K562 (cell line): ENCODE measurements around the gene WDR19. TPM values are rescaled to one million over a fixed set of nuclear protein-coding genes. Genes with fewer than 3 reads are reported as not detected.

Experiments used
- ATAC-seq: fragments of 200-7000 bp; cut with Tn5 transposase; 3 replicates; pipeline ENCODE4 v1.9.1; 2020; ENCODE audit warnings: moderate library complexity
- BruUV-seq: library from RNA; stranded (reverse); fragments of 400-500 nt; replicated peaks from 2 replicates; lab custom pipeline; 2021; lab: Mats Ljungman, UMichigan
- CTCF ChIA-PET: fragments of 300-600 bp; formaldehyde crosslinking; extraction: SDS; loops from one replicate; lab custom pipeline; 2021; ENCODE audit warnings: low intra/inter-chr PET ratio; lab: Yijun Ruan, JAX
- POLR2A ChIA-PET: fragments of 300-600, 350-650 bp; sonication (Branson Sonifier 250); formaldehyde crosslinking; extraction: SDS; loops from one replicate; lab custom pipeline; 2021; ENCODE audit warnings: antibody characterized with exemption, inconsistent platforms; lab: Yijun Ruan, JAX
- DNase-seq, 4 experiments: peaks; one replicate each; pipeline versions ENCODE4 v3.0.0 to v3.0.0-alpha.2; 2011 to 2018; ENCODE audit warnings: low spot score in 3 of 4, mixed read lengths in 3 of 4; ENCODE audit errors: extremely low read depth in 1 of 4
- FAIRE-seq: peaks from 2 replicates; lab custom pipeline; 2011; peaks lifted over from hg19 to GRCh38; lab: Jason Lieb, UNC
- H2AFZ ChIP-seq: 2 replicates; pipeline ENCODE4 v1.6.0; 2011; ENCODE audit warnings: low read depth, low read length, control low read depth, inconsistent platforms
- H3K27ac ChIP-seq: fragments of 200-600 bp; 3 replicates; pipeline ENCODE4 v1.8.0; 2011; ENCODE audit warnings: low read depth, mild to moderate bottlenecking, control low read depth, inconsistent platforms, low read length, moderate library complexity, mixed read lengths; ENCODE audit errors: extremely low read depth
- H3K27me3 ChIP-seq, 2 experiments: fragments of 300-600 bp in 1 of 2; 2 replicates in 1 of 2; 3 replicates in 1 of 2; pipeline versions ENCODE4 v1.6.0 to v1.8.0; 2011; ENCODE audit warnings: inconsistent platforms in 2 of 2, low read length in 2 of 2, mild to moderate bottlenecking in 1 of 2, mixed read lengths in 1 of 2, moderate library complexity in 1 of 2; ENCODE audit not compliant: control insufficient read depth in 2 of 2, insufficient read depth in 2 of 2
- H3K36me3 ChIP-seq: fragments of 300-600 bp; 3 replicates; pipeline ENCODE4 v1.8.0; 2011; ENCODE audit warnings: mild to moderate bottlenecking, low read length, inconsistent platforms; ENCODE audit not compliant: control insufficient read depth, insufficient read depth
- H3K4me1 ChIP-seq, 2 experiments: fragments of 200-600 bp in 1 of 2; replicated peaks in 1 of 2; 2 replicates in 1 of 2; 3 replicates in 1 of 2; pipeline versions ENCODE4 v1.5.1 to v1.8.0; 2011; ENCODE audit warnings: inconsistent platforms in 2 of 2, low read length in 2 of 2, mild to moderate bottlenecking in 1 of 2, mixed read lengths in 1 of 2, moderate library complexity in 1 of 2; ENCODE audit not compliant: control insufficient read depth in 2 of 2, insufficient read depth in 2 of 2
- H3K4me2 ChIP-seq: 2 replicates; pipeline ENCODE4 v1.6.1; 2011; ENCODE audit warnings: low read length, control low read depth, inconsistent platforms, mixed read lengths; ENCODE audit not compliant: insufficient read depth
- H3K4me3 ChIP-seq: fragments of 200-600 bp; sonication (generic), shearing (Covaris generic); 2 replicates; pipeline ENCODE4 v1.5.1; 2016; ENCODE audit warnings: control low read depth, inconsistent platforms
- H3K79me2 ChIP-seq: fragments of 200-600 bp; 3 replicates; pipeline ENCODE4 v1.8.0; 2011; ENCODE audit warnings: low read length, inconsistent platforms; ENCODE audit not compliant: control insufficient read depth, insufficient read depth
- H3K9ac ChIP-seq, 2 experiments: 2 replicates each; pipeline versions ENCODE4 v1.6.0 to v1.6.1; 2011; ENCODE audit warnings: low read depth in 2 of 2, low read length in 2 of 2, control low read depth in 1 of 2, inconsistent platforms in 1 of 2, mild to moderate bottlenecking in 1 of 2, mixed read lengths in 1 of 2; ENCODE audit not compliant: insufficient read depth in 1 of 2
- H3K9me1 ChIP-seq: one replicate; pipeline ENCODE4 v1.6.0; 2011; ENCODE audit warnings: inconsistent platforms, mild to moderate bottlenecking, low read length, moderate library complexity; ENCODE audit not compliant: control insufficient read depth, insufficient read depth
- H3K9me3 ChIP-seq: replicated peaks from 2 replicates; pipeline ENCODE4 v1.5.1; 2011; ENCODE audit warnings: low read depth, low read length, inconsistent platforms; ENCODE audit not compliant: control insufficient read depth, insufficient read depth
- H4K20me1 ChIP-seq: replicated peaks from 2 replicates; pipeline ENCODE4 v1.6.1; 2011; ENCODE audit warnings: low read length, inconsistent platforms, mixed read lengths; ENCODE audit not compliant: control insufficient read depth, insufficient read depth
- DACH1 ChIP-seq: fragments of 450-650 bp; IDR thresholded peaks from 2 replicates; pipeline ENCODE4 v1.6.1; 2018; ENCODE audit not compliant: partially characterized antibody
- ESRRA ChIP-seq: fragments of 450-650 bp; IDR thresholded peaks from 2 replicates; pipeline ENCODE4 v1.6.1; 2014; ENCODE audit warnings: low read depth, mild to moderate bottlenecking, moderate library complexity, borderline replicate concordance
- FOXK2 ChIP-seq, 2 experiments: fragments of 450-650 bp; IDR thresholded peaks in 1 of 2; conservative IDR thresholded peaks in 1 of 2; 2 replicates each; pipeline ENCODE4 v1.6.1; 2016; ENCODE audit warnings: low read depth in 2 of 2, mild to moderate bottlenecking in 1 of 2
- NFYB ChIP-seq: IDR thresholded peaks from 2 replicates; pipeline ENCODE4 v1.6.1; 2011; ENCODE audit warnings: mild to moderate bottlenecking, moderate library complexity; ENCODE audit not compliant: insufficient read length; ENCODE audit errors: extremely low read depth
- ZKSCAN8 ChIP-seq: fragments of 200-800 bp; sonication (Bioruptor generic); IDR thresholded peaks from 2 replicates; pipeline ENCODE4 v1.6.1; 2016; ENCODE audit warnings: missing genetic modification characterization, missing compliant biosample characterization
- ZNF316 ChIP-seq: fragments of 450-650 bp; IDR thresholded peaks from 2 replicates; pipeline ENCODE4 v1.6.1; 2016
- WGBS: fragments of 100-300 bp; shearing (Covaris generic); methylation state at CpG from one replicate; pipeline ENCODE4 v1.1.6; 2016; ENCODE audit warnings: low coverage, mixed read lengths; ENCODE audit not compliant: insufficient coverage; ENCODE audit errors: missing lambda C conversion rate; 5-methylcytosine and 5-hydroxymethylcytosine counted together
- in situ Hi-C: fragments of 300-500 bp; cut with MboI; formaldehyde crosslinking; loops from 4 replicates; pipeline ENCODE4 v1.15.0; 2018; ENCODE audit warnings: inconsistent platforms, mixed read lengths
- intact Hi-C: fragments of 100-400 bp; cut with micrococcal nuclease; formaldehyde crosslinking; loops from 2 replicates; pipeline ENCODE4 v1.14.2; 2022
- polyA plus RNA-seq, 8 experiments: library from polyadenylated mRNA; depleted of rRNA in 4 of 8; stranded (reverse) in 5 of 8; unstranded in 3 of 8; fragments of >200 nt; fragmentation: Nextera tagmentation in 2 of 8; fragmentation: Illumina TruSeq in 1 of 8; extraction: Ambion mirVana in 2 of 8; extraction: Trizol in 1 of 8; gene quantifications; 2 replicates each; pipeline versions ENCODE4 v1.2.1 to v1.2.3, GENCODE V29; 2011 to 2014; ENCODE audit warnings: inconsistent platforms in 1 of 8, missing spikeins in 1 of 8
- small RNA-seq: library from RNA; depleted of rRNA; stranded (forward); fragments of <200 nt; gene quantifications from one replicate; pipeline ENCODE3, GENCODE V24; 2014
- total RNA-seq, 7 experiments: library from RNA; depleted of rRNA in 6 of 7; stranded (reverse); fragments of >200 nt in 6 of 7; fragmentation: Illumina TruSeq in 2 of 7; extraction: Trizol in 2 of 7; gene quantifications; 2 replicates each; pipeline versions ENCODE4 v1.2.1 to v1.2.3, GENCODE V29; 2011 to 2021; ENCODE audit warnings: low replicate concordance in 1 of 7
- TF ChIP-seq, protein P1 (sequence below): IDR thresholded peaks from 2 replicates; pipeline ENCODE4 v1.6.1; 2011; ENCODE audit warnings: borderline replicate concordance, low read depth, mild to moderate bottlenecking, moderate library complexity, low read length; ENCODE audit not compliant: insufficient read depth, poor library complexity, severe bottlenecking
- TF ChIP-seq, protein P2 (sequence below): IDR thresholded peaks from 2 replicates; pipeline ENCODE4 v1.6.1; 2011; ENCODE audit not compliant: insufficient read length; ENCODE audit errors: extremely low read depth

Gene WDR19
- total and polyA plus RNA-seq, 9 of the 15 experiments (the other 6 are each of a cell fraction or from before 2014, with no cell fraction given) = 6.8 to 37.6 (median 11.2) TPM

DNA sequence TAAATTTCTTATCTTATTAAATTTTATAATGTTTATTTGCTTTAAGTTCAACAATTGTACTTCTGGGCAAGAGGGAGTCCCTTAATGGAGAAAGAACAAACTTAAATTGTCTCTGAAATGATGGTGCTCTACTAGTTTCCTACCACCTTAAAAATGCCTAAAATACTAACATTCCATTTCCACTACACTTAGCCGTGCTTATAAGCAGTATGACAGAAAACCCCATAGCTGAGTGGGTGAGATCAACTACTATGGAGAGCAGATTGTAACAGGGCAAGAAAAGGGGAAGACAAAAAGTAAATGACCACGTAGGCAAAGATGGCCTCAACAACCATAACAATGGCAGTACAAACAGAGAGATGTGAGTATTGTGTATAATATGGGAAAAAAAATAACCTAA, 148.9 kb downstream of the WDR19 start:
- in situ Hi-C loops = no loop called here
- Histone ChIP-seq H3K4me2 (no peak overlapping the region), H3K9me1 (no peaks in the 10 kb centered on the region), H3K4me3 (no peak overlapping the region), H3K9ac (no peak overlapping the region), H4K20me1 (no peaks in the 10 kb centered on the region), H3K27me3 (no peaks in the 10 kb centered on the region), H3K36me3 (peaks cover 19% of the 10 kb centered on the region; the same call in 2 of the 3 replicates), H3K9me3 (no peaks in the 10 kb centered on the region), H3K27ac (no peak overlapping the region), H3K79me2 (peaks cover 50% of the 10 kb centered on the region), H3K4me1 (peaks cover 0 to 7% of the 10 kb centered on the region in 2 experiments; a peak in 2 of 5 replicates), H2AFZ (no peak overlapping the region)
- TF ChIP-seq NFYB = no peak
- TF ChIP-seq, protein P1, sequence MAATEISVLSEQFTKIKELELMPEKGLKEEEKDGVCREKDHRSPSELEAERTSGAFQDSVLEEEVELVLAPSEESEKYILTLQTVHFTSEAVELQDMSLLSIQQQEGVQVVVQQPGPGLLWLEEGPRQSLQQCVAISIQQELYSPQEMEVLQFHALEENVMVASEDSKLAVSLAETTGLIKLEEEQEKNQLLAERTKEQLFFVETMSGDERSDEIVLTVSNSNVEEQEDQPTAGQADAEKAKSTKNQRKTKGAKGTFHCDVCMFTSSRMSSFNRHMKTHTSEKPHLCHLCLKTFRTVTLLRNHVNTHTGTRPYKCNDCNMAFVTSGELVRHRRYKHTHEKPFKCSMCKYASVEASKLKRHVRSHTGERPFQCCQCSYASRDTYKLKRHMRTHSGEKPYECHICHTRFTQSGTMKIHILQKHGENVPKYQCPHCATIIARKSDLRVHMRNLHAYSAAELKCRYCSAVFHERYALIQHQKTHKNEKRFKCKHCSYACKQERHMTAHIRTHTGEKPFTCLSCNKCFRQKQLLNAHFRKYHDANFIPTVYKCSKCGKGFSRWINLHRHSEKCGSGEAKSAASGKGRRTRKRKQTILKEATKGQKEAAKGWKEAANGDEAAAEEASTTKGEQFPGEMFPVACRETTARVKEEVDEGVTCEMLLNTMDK = no peak
- no peak for TF ChIP-seq ZKSCAN8 (CRISPR knock-in tag)
- no peak for TF ChIP-seq ZNF316
- TF ChIP-seq FOXK2 (conservative IDR thresholded peaks at IDR 0.05 in 1 of 2, IDR thresholded peaks at IDR 0.05 in 1 of 2; ENCODE audit: low read depth in 2 of 2) = no peak
- TF ChIP-seq, protein P2, sequence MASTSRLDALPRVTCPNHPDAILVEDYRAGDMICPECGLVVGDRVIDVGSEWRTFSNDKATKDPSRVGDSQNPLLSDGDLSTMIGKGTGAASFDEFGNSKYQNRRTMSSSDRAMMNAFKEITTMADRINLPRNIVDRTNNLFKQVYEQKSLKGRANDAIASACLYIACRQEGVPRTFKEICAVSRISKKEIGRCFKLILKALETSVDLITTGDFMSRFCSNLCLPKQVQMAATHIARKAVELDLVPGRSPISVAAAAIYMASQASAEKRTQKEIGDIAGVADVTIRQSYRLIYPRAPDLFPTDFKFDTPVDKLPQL = no peak
- TF ChIP-seq DACH1 = no peak
- TF ChIP-seq ESRRA = no peak
- POLR2A ChIA-PET = interaction anchor here (1.2 kb wide), 1 partner anchor 11 kb away, joined by 3 read pairs; no protein-coding TSS in a partner anchor
- no peak for FAIRE-seq
- ATAC-seq = no peak
- no peak for DNase-seq
- CTCF ChIA-PET = interaction anchor here (0.6 kb wide), 1 partner anchor 68 kb away, joined by 3 read pairs; no protein-coding TSS in a partner anchor
- 64% methylated on average over 2 of the region's 2 CpGs for WGBS
- no TSS peak for BruUV-seq
- intact Hi-C loops = no loop called here

Small RNA genes within 50 kb of the gene (small RNA-seq; reads per million reads assigned to genes)
- gene RNU6-32P = not detected

Other genes with a start within 250 kb of the WDR19 start
- 2.9 and 3.5 TPM in 2 replicates for gene TMEM156, start 150.1 kb upstream of the WDR19 start, total RNA-seq (2014; rRNA removed)
- 7.6 and 9.2 TPM in 2 replicates for gene TMEM156, start 150.1 kb upstream of the WDR19 start, total RNA-seq (2014; rRNA removed; fragmentation: Illumina TruSeq; extraction: Trizol)
- gene TMEM156, start 150.1 kb upstream of the WDR19 start, total RNA-seq (2015; rRNA removed; fragmentation: Illumina TruSeq; extraction: Trizol) = 8.3 and 9.6 TPM in 2 replicates
- gene TMEM156, start 150.1 kb upstream of the WDR19 start, total RNA-seq (2021) = 3.7 and 4.4 TPM in 2 replicates
- 5.0 and 9.6 TPM in 2 replicates for gene TMEM156, start 150.1 kb upstream of the WDR19 start, polyA plus RNA-seq (2011; rRNA removed)
- gene TMEM156, start 150.1 kb upstream of the WDR19 start, polyA plus RNA-seq (2014; fragmentation: Illumina TruSeq; extraction: Trizol) = 7.4 and 7.6 TPM in 2 replicates
- gene TMEM156, start 150.1 kb upstream of the WDR19 start, polyA plus RNA-seq (2014; fragmentation: Nextera tagmentation; extraction: Ambion mirVana) = 1 to 10 TPM; 5.9 to 6.9 TPM
- 4.7 and 6.4 TPM in 2 replicates for gene TMEM156, start 150.1 kb upstream of the WDR19 start, polyA plus RNA-seq (2014; rRNA removed)
- gene KLHL5, start 120.3 kb upstream of the WDR19 start, total RNA-seq (2014; rRNA removed) = 14.1 and 16.7 TPM in 2 replicates
- 30.8 and 34.3 TPM in 2 replicates for gene KLHL5, start 120.3 kb upstream of the WDR19 start, total RNA-seq (2014; rRNA removed; fragmentation: Illumina TruSeq; extraction: Trizol)
- gene KLHL5, start 120.3 kb upstream of the WDR19 start, total RNA-seq (2015; rRNA removed; fragmentation: Illumina TruSeq; extraction: Trizol) = 24.9 and 28.0 TPM in 2 replicates
- 21.0 and 22.9 TPM in 2 replicates for gene KLHL5, start 120.3 kb upstream of the WDR19 start, total RNA-seq (2021)
- 22.1 and 27.9 TPM in 2 replicates for gene KLHL5, start 120.3 kb upstream of the WDR19 start, polyA plus RNA-seq (2011; rRNA removed)
- 21.1 and 22.1 TPM in 2 replicates for gene KLHL5, start 120.3 kb upstream of the WDR19 start, polyA plus RNA-seq (2014; fragmentation: Illumina TruSeq; extraction: Trizol)
- gene KLHL5, start 120.3 kb upstream of the WDR19 start, polyA plus RNA-seq (2014; fragmentation: Nextera tagmentation; extraction: Ambion mirVana) = 1 to 10 TPM; 8.0 to 8.8 TPM
- gene KLHL5, start 120.3 kb upstream of the WDR19 start, polyA plus RNA-seq (2014; rRNA removed) = 12.2 and 16.3 TPM in 2 replicates
- 50.9 and 76.3 TPM in 2 replicates for gene RFC1, start 183.8 kb downstream of the WDR19 start, total RNA-seq (2014; rRNA removed)
- gene RFC1, start 183.8 kb downstream of the WDR19 start, total RNA-seq (2014; rRNA removed; fragmentation: Illumina TruSeq; extraction: Trizol) = 70.1 and 81.9 TPM in 2 replicates
- gene RFC1, start 183.8 kb downstream of the WDR19 start, total RNA-seq (2015; rRNA removed; fragmentation: Illumina TruSeq; extraction: Trizol) = 71.2 and 72.5 TPM in 2 replicates
- gene RFC1, start 183.8 kb downstream of the WDR19 start, total RNA-seq (2021) = 42.7 and 45.2 TPM in 2 replicates
- gene RFC1, start 183.8 kb downstream of the WDR19 start, polyA plus RNA-seq (2011; rRNA removed) = 16.8 and 27.7 TPM in 2 replicates
- gene RFC1, start 183.8 kb downstream of the WDR19 start, polyA plus RNA-seq (2014; fragmentation: Illumina TruSeq; extraction: Trizol) = 82.4 and 85.6 TPM in 2 replicates
- gene RFC1, start 183.8 kb downstream of the WDR19 start, polyA plus RNA-seq (2014; fragmentation: Nextera tagmentation; extraction: Ambion mirVana) = 10 to 100 TPM; 25.2 to 42.3 TPM
- 38.8 and 41.3 TPM in 2 replicates for gene RFC1, start 183.8 kb downstream of the WDR19 start, polyA plus RNA-seq (2014; rRNA removed)
- not detected in 2 replicates for gene KLB, start 224.4 kb downstream of the WDR19 start, total RNA-seq (2014; rRNA removed)
- gene KLB, start 224.4 kb downstream of the WDR19 start, total RNA-seq (2014; rRNA removed; fragmentation: Illumina TruSeq; extraction: Trizol) = not detected in 2 replicates
- not detected in 2 replicates for gene KLB, start 224.4 kb downstream of the WDR19 start, total RNA-seq (2015; rRNA removed; fragmentation: Illumina TruSeq; extraction: Trizol)
- 0.04 TPM in 1 of 2 replicates, not detected in the other for gene KLB, start 224.4 kb downstream of the WDR19 start, total RNA-seq (2021)
- gene KLB, start 224.4 kb downstream of the WDR19 start, polyA plus RNA-seq (2011; rRNA removed) = not detected in 2 replicates
- gene KLB, start 224.4 kb downstream of the WDR19 start, polyA plus RNA-seq (2014; fragmentation: Illumina TruSeq; extraction: Trizol) = not detected in 2 replicates
- under 1 TPM; 0.04 to 0.13 TPM for gene KLB, start 224.4 kb downstream of the WDR19 start, polyA plus RNA-seq (2014; fragmentation: Nextera tagmentation; extraction: Ambion mirVana)
- not detected in 2 replicates for gene KLB, start 224.4 kb downstream of the WDR19 start, polyA plus RNA-seq (2014; rRNA removed)